H1 (cell line): ENCODE data around the gene ITGA11. TPM values are rescaled to one million over a fixed set of nuclear protein-coding genes. Genes with fewer than 3 reads are reported as not detected.

Source experiments
- GTF2F1 ChIP-seq: IDR thresholded peaks from 2 replicates; pipeline ENCODE4 v1.6.1; 2012; ENCODE audit warnings: low read depth, low read length, improper control_type of control experiment, borderline replicate concordance
- JUND ChIP-seq: IDR thresholded peaks from 2 replicates; pipeline ENCODE4 v1.6.1; 2011; ENCODE audit warnings: mild to moderate bottlenecking, improper control_type of control experiment, low read length
- KDM4A ChIP-seq: IDR thresholded peaks from one replicate; pipeline ENCODE4 v1.7.1; 2012; ENCODE audit warnings: low read depth, mild to moderate bottlenecking, moderate library complexity, low read length, inconsistent platforms; ENCODE audit not compliant: severe bottlenecking
- POU5F1 ChIP-seq: IDR thresholded peaks from 2 replicates; pipeline ENCODE4 v1.6.1; 2011; ENCODE audit warnings: low read depth, mild to moderate bottlenecking, low read length, moderate library complexity
- RNF2 ChIP-seq: fragments of 200-900, 300-1000 bp; sonication (generic); IDR thresholded peaks from 2 replicates; pipeline ENCODE4 v1.7.1; 2016; ENCODE audit warnings: borderline replicate concordance, low read depth, mild to moderate bottlenecking, antibody characterized with exemption, low read length; ENCODE audit not compliant: poor library complexity, severe bottlenecking; ENCODE audit errors: missing control alignments
- polyA plus RNA-seq, 7 experiments: library from polyadenylated mRNA; depleted of rRNA in 3 of 7; stranded (reverse) in 5 of 7; unstranded in 2 of 7; fragments of >200 nt in 5 of 7; fragments of 200-250 nt in 2 of 7; gene quantifications; 1 replicate in 5 of 7; 2 replicates in 1 of 7; 4 replicates in 1 of 7; pipeline versions ENCODE4 v1.2.1 to v1.2.3, GENCODE V29; 2011 to 2013; ENCODE audit warnings: missing spikeins in 2 of 7, mixed read lengths in 2 of 7
- total RNA-seq: library from RNA; stranded (reverse); fragmentation: NEBNext Ultra II Directional; extraction: Animal tissue kit (Norgen Biotek cat#: 25700); gene quantifications from 2 replicates; pipeline ENCODE4 v1.2.1, GENCODE V29; 2021

The ITGA11 gene
- total and polyA plus RNA-seq, 2 of the 8 experiments (the other 6 are each of a cell fraction or from before 2014, with no cell fraction given): 0.05 to 0.06 TPM

GRCh38 chr15:68318008-68318835 is 113.7 kb downstream of the ITGA11 start (continued):
- TF ChIP-seq RNF2 (no peak), POU5F1 (no peak), JUND (no peak), GTF2F1 (no peak), KDM4A (no peak)
